KMS-11 (cell line): Measurements from ENCODE around the gene POLR1G.

ENCODE experiments used
- H2AFZ ChIP-seq: fragments of 200-600 bp; sonication (generic); 2 replicates; pipeline ENCODE4 v1.6.1; 2016; ENCODE audit warnings: antibody characterized with exemption, mixed run types, low read depth
- H3K27ac ChIP-seq: fragments of 200-600 bp; sonication (generic); 2 replicates; pipeline ENCODE4 v1.6.1; 2016; ENCODE audit warnings: mild to moderate bottlenecking, mixed run types
- H3K27me3 ChIP-seq: fragments of 200-600 bp; sonication (generic); 2 replicates; pipeline ENCODE4 v1.6.1; 2017; ENCODE audit warnings: mild to moderate bottlenecking, low read depth, mixed run types, moderate library complexity; ENCODE audit not compliant: insufficient read depth
- H3K36me3 ChIP-seq: fragments of 200-600 bp; sonication (generic); 2 replicates; pipeline ENCODE4 v1.6.1; 2017; ENCODE audit warnings: mild to moderate bottlenecking, mixed run types; ENCODE audit not compliant: insufficient read depth
- H3K4me1 ChIP-seq: fragments of 200-600 bp; sonication (generic); 2 replicates; pipeline ENCODE4 v1.6.1; 2016; ENCODE audit warnings: mild to moderate bottlenecking, low read depth, mixed run types; ENCODE audit not compliant: poor library complexity, severe bottlenecking
- H3K4me2 ChIP-seq: fragments of 200-600 bp; sonication (generic); 2 replicates; pipeline ENCODE4 v1.7.0; 2016; ENCODE audit warnings: mild to moderate bottlenecking, mixed run types
- H3K4me3 ChIP-seq: fragments of 200-600 bp; sonication (generic); IDR thresholded peaks from 2 replicates; pipeline ENCODE4 v1.6.1; 2017; ENCODE audit warnings: low read depth, low read length, mixed read lengths; ENCODE audit not compliant: insufficient read depth
- H3K79me2 ChIP-seq: fragments of 200-600 bp; sonication (generic); 2 replicates; pipeline ENCODE4 v1.6.1; 2016; ENCODE audit warnings: low read depth, mixed run types; ENCODE audit not compliant: insufficient read depth
- H3K9ac ChIP-seq: fragments of 200-600 bp; sonication (generic); 2 replicates; pipeline ENCODE4 v1.6.1; 2016; ENCODE audit warnings: mild to moderate bottlenecking, mixed run types
- H4K20me1 ChIP-seq: fragments of 200-600 bp; sonication (generic); 2 replicates; pipeline ENCODE4 v1.6.1; 2016; ENCODE audit warnings: mild to moderate bottlenecking, mixed run types; ENCODE audit not compliant: insufficient read depth
- TF ChIP-seq, protein P1 (sequence below): fragments of 200-600 bp; sonication (generic); conservative IDR thresholded peaks from 2 replicates; pipeline ENCODE4 v1.6.1; 2017; ENCODE audit warnings: low read depth, mild to moderate bottlenecking, antibody characterized with exemption, low read length, moderate library complexity, mixed read lengths

The POLR1G gene

GRCh38 chr19:45368127-45368526 lies 38.3 kb upstream of the POLR1G start:
- Histone ChIP-seq H3K4me3 (no peak overlapping the region), H4K20me1 (no peaks in the 10 kb centered on the region), H3K27ac (no peak overlapping the region), H3K27me3 (no peaks in the 10 kb centered on the region), H3K79me2 (no peaks in the 10 kb centered on the region), H2AFZ (no peak overlapping the region), H3K9ac (no peak overlapping the region), H3K4me1 (peaks cover 15% of the 10 kb centered on the region), H3K36me3 (no peaks in the 10 kb centered on the region), H3K4me2 (no peak overlapping the region)
- TF ChIP-seq, protein P1, sequence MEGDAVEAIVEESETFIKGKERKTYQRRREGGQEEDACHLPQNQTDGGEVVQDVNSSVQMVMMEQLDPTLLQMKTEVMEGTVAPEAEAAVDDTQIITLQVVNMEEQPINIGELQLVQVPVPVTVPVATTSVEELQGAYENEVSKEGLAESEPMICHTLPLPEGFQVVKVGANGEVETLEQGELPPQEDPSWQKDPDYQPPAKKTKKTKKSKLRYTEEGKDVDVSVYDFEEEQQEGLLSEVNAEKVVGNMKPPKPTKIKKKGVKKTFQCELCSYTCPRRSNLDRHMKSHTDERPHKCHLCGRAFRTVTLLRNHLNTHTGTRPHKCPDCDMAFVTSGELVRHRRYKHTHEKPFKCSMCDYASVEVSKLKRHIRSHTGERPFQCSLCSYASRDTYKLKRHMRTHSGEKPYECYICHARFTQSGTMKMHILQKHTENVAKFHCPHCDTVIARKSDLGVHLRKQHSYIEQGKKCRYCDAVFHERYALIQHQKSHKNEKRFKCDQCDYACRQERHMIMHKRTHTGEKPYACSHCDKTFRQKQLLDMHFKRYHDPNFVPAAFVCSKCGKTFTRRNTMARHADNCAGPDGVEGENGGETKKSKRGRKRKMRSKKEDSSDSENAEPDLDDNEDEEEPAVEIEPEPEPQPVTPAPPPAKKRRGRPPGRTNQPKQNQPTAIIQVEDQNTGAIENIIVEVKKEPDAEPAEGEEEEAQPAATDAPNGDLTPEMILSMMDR, result no peak

DNA sequence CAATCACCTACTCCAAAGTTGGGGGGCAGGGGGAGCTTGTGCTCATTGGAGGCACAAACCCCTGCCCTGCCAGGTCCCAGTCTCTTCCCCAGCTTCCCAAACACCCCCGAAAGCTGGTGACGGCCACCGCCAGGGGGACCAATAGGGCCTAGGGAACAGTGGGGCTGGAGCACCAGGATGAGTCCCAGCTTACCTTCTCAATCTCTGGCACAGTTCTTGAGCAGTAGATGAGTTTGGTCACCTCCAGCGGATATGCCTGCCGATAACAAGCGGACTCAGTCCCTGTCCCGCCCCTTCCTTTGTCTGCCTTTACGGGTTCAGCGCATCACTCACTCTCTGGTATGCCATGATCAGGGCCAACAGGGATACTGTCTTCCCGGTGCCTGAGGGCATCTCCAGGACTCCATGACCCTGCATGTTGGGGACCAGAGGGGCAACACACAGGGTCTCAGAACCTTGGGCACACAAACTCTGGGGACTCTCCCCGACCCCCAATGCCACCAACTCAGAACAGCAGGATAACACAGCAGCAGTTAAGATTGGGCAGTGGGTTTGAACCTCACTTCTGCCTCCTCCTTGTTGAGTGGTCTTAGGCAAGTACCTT lies 37.6 kb upstream of the POLR1G start:
- no peaks in the 10 kb centered on the region for H3K36me3 ChIP-seq
- H2AFZ ChIP-seq, result no peak overlapping the region
- peaks cover 15% of the 10 kb centered on the region for H3K4me1 ChIP-seq
- H3K4me3 ChIP-seq, result no peak overlapping the region
- no peaks in the 10 kb centered on the region for H3K79me2 ChIP-seq
- H3K27ac ChIP-seq, result no peak overlapping the region
- H3K27me3 ChIP-seq, result no peaks in the 10 kb centered on the region
- H4K20me1 ChIP-seq, result no peaks in the 10 kb centered on the region
- H3K4me2 ChIP-seq, result peak overlapping the region; percentile 95; the same call in 1 of the 2 replicates
- no peak overlapping the region for H3K9ac ChIP-seq
- TF ChIP-seq, protein P1, result no peak

GRCh38 chr19:45370410-45371204 lies 35.8 kb upstream of the POLR1G start, which contains the start of gene ERCC2:
Gene ERCC2 (minus strand): TSS chr19:45370573. CDS start chr19:45370540, 33 bp downstream.
- Histone ChIP-seq H3K4me1 (peaks cover 15% of the 10 kb centered on the region), H2AFZ (peak within 1 kb of the TSS; percentile 81), H3K27ac (peak within 1 kb of the TSS; percentile 79), H3K79me2 (no peaks in the 10 kb centered on the region), H3K4me2 (peak within 1 kb of the TSS; percentile 95), H3K36me3 (no peaks in the 10 kb centered on the region), H3K27me3 (no peaks in the 10 kb centered on the region), H3K4me3 (no peak within 1 kb of the TSS), H3K9ac (peak within 1 kb of the TSS; percentile 69), H4K20me1 (no peaks in the 10 kb centered on the region)
- TF ChIP-seq, protein P1, result no peak

- H3K4me1 ChIP-seq, result peaks cover 8% of the 10 kb centered on the region
- H3K79me2 ChIP-seq, result no peaks in the 10 kb centered on the region
- no peak overlapping the region for H2AFZ ChIP-seq
- H3K27me3 ChIP-seq, result no peaks in the 10 kb centered on the region
- H3K36me3 ChIP-seq, result no peaks in the 10 kb centered on the region
- H3K4me2 ChIP-seq, result no peak overlapping the region
- H3K9ac ChIP-seq, result no peak overlapping the region
- H4K20me1 ChIP-seq, result no peaks in the 10 kb centered on the region
- TF ChIP-seq, protein P1, result no peak
- no peak overlapping the region for H3K4me3 ChIP-seq
- H3K27ac ChIP-seq, result no peak overlapping the region
Observed at GRCh38 chr19:45376045-45376724, 30.3 kb upstream of the POLR1G start.
